CD14-positive monocyte (primary cell): Measurements from ENCODE around the gene RHO. TPM values are rescaled to one million over a fixed set of nuclear protein-coding genes. Genes with fewer than 3 reads are reported as not detected.

Source experiments
- DNase-seq, 3 donors: peaks; one replicate each; pipeline ENCODE4 v3.0.0-alpha.2; 2011 to 2022
- H2AFZ ChIP-seq: 2 replicates; pipeline ENCODE4 v1.6.0; 2012; ENCODE audit warnings: mild to moderate bottlenecking, low read depth, low read length, inconsistent platforms; ENCODE audit not compliant: insufficient read depth, poor library complexity, severe bottlenecking
- H3K27ac ChIP-seq, 2 donors: 1 replicate in 1 of 2; 2 replicates in 1 of 2; pipeline ENCODE4 v1.5.1; 2012 to 2013; ENCODE audit warnings: low read length in 2 of 2, control low read depth in 1 of 2, inconsistent platforms in 1 of 2, low read depth in 1 of 2, mild to moderate bottlenecking in 1 of 2
- H3K27me3 ChIP-seq, 2 donors: one replicate each; pipeline versions ENCODE4 v1.6.0 to v1.6.1; 2011 to 2013; ENCODE audit warnings: low read length in 2 of 2; ENCODE audit not compliant: control insufficient read depth in 2 of 2, insufficient read depth in 2 of 2
- H3K36me3 ChIP-seq, 2 donors: replicated peaks in 1 of 2; 1 replicate in 1 of 2; 2 replicates in 1 of 2; pipeline versions ENCODE4 v1.5.1 to v1.6.1; 2012 to 2013; ENCODE audit warnings: low read length in 2 of 2, control low read depth in 1 of 2, inconsistent platforms in 1 of 2, mild to moderate bottlenecking in 1 of 2; ENCODE audit not compliant: insufficient read depth in 2 of 2, control insufficient read depth in 1 of 2
- H3K4me1 ChIP-seq, 2 donors: 1 replicate in 1 of 2; 2 replicates in 1 of 2; pipeline versions ENCODE4 v1.5.1 to v1.6.1; 2012 to 2013; ENCODE audit warnings: low read length in 2 of 2, control low read depth in 1 of 2, inconsistent platforms in 1 of 2, mild to moderate bottlenecking in 1 of 2, moderate library complexity in 1 of 2; ENCODE audit not compliant: insufficient read depth in 2 of 2, control insufficient read depth in 1 of 2
- H3K4me2 ChIP-seq: replicated peaks from 2 replicates; pipeline ENCODE3; 2012; ENCODE audit warnings: low read length, moderate library complexity, mild to moderate bottlenecking; ENCODE audit not compliant: poor library complexity, severe bottlenecking; ENCODE audit errors: extremely low read depth
- H3K4me3 ChIP-seq, 3 experiments: fragments of 200-600 bp in 1 of 3; sonication (generic) in 1 of 3; replicated peaks in 1 of 3; 1 replicate in 2 of 3; 2 replicates in 1 of 3; pipeline ENCODE4 v1.5.1; 2011 to 2013; ENCODE audit warnings: low read length in 3 of 3, mild to moderate bottlenecking in 3 of 3, control low read depth in 2 of 3, low read depth in 2 of 3, inconsistent platforms in 1 of 3, moderate library complexity in 1 of 3
- H3K79me2 ChIP-seq: 2 replicates; pipeline ENCODE4 v1.6.0; 2012; ENCODE audit warnings: mild to moderate bottlenecking, control low read depth, inconsistent platforms, low read length, moderate library complexity; ENCODE audit not compliant: insufficient read depth
- H3K9ac ChIP-seq: 2 replicates; pipeline ENCODE4 v1.6.0; 2017; ENCODE audit warnings: low read length, mild to moderate bottlenecking; ENCODE audit not compliant: insufficient read depth, poor library complexity, severe bottlenecking
- H3K9me3 ChIP-seq, 2 donors: replicated peaks in 1 of 2; 1 replicate in 1 of 2; 2 replicates in 1 of 2; pipeline versions ENCODE4 v1.5.1 to v1.6.1; 2012 to 2013; ENCODE audit warnings: low read length in 2 of 2, control low read depth in 1 of 2; ENCODE audit not compliant: control insufficient read depth in 1 of 2, insufficient read depth in 1 of 2
- H4K20me1 ChIP-seq: 2 replicates; pipeline ENCODE4 v1.6.0; 2012; ENCODE audit warnings: mild to moderate bottlenecking, low read length, control low read depth, moderate library complexity; ENCODE audit not compliant: insufficient read depth
- H3K27ac Mint-ChIP-seq, 7 donors: one replicate each; pipeline ENCODE4 v1.8.0; 2020; ENCODE audit warnings: mild to moderate bottlenecking in 7 of 7, mixed read lengths in 7 of 7, moderate library complexity in 6 of 7, inconsistent platforms in 2 of 7
- H3K27me3 Mint-ChIP-seq, 3 donors: one replicate each; pipeline ENCODE4 v1.8.0; 2021 to 2022; ENCODE audit warnings: low read depth in 3 of 3, mild to moderate bottlenecking in 3 of 3, mixed read lengths in 3 of 3, moderate library complexity in 3 of 3, inconsistent platforms in 1 of 3
- H3K36me3 Mint-ChIP-seq, 2 donors: one replicate each; pipeline ENCODE4 v1.8.0; 2020; ENCODE audit warnings: mixed read lengths in 2 of 2, inconsistent platforms in 1 of 2, mild to moderate bottlenecking in 1 of 2
- H3K4me1 Mint-ChIP-seq: one replicate; pipeline ENCODE4 v1.8.0; 2020; ENCODE audit warnings: mild to moderate bottlenecking, mixed read lengths
- H3K4me3 Mint-ChIP-seq, 2 donors: one replicate each; pipeline ENCODE4 v1.8.0; 2020; ENCODE audit warnings: mild to moderate bottlenecking in 2 of 2, mixed read lengths in 2 of 2, moderate library complexity in 1 of 2
- H3K9me3 Mint-ChIP-seq, 7 donors: one replicate each; pipeline ENCODE4 v1.8.0; 2020 to 2022; ENCODE audit warnings: mixed read lengths in 7 of 7, mild to moderate bottlenecking in 6 of 7, moderate library complexity in 6 of 7, inconsistent platforms in 2 of 7
- WGBS: methylation state at CpG from one replicate; pipeline ENCODE4 v1.1.5; 2013; ENCODE audit warnings: missing lambda C conversion rate; ENCODE audit not compliant: insufficient coverage; 5-methylcytosine and 5-hydroxymethylcytosine counted together
- intact Hi-C, 2 donors: fragments of 100-400 bp; cut with micrococcal nuclease; formaldehyde crosslinking; loops; one replicate each; pipeline versions ENCODE4 v1.15.0 to v1.15.1; 2023
- polyA plus RNA-seq, 3 donors: library from polyadenylated mRNA; depleted of rRNA in 1 of 3; unstranded in 2 of 3; stranded (reverse) in 1 of 3; fragments of 300-500 nt in 2 of 3; fragments of >200 nt in 1 of 3; fragmentation: Illumina TruSeq in 2 of 3; gene quantifications; 1 replicate in 2 of 3; 2 replicates in 1 of 3; pipeline ENCODE4 v1.2.3, GENCODE V29; 2012 to 2021
- TF ChIP-seq, protein P1 (sequence below): fragments of 200-600 bp; IDR thresholded peaks from one replicate; pipeline ENCODE4 v1.8.0; 2022; ENCODE audit warnings: antibody characterized with exemption, mild to moderate bottlenecking

Gene RHO
- polyA plus RNA-seq, 3 donors = 0.03 TPM; not detected in 2

DNA sequence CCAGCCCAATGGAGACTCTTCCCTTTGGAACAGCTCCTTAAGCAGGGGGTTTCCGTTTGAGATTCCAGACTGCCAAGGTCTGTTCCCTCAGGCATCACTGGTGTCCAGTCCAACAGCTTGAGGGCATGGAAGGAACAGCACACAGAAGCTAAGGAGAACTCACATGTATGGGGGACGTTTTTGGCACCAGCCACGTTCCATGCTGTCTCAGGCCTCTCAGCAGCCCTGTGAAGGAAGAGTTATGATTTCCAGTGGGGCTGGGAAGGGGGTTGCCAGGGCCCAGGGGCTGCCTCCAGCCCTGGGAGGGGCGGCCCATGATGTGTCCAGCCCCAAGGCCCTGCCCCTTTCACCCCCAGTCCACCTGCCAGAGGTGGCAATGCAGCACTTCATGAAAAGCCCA lies 7.5 kb upstream of the RHO start:
- Histone ChIP-seq H2AFZ (no peak overlapping the region), H3K4me2 (no peak overlapping the region), H3K27ac (no peak overlapping the region), H3K36me3 (peaks cover 6 to 14% of the 10 kb centered on the region in 2 donors), H3K9ac (no peak overlapping the region), H3K9me3 (no peaks in the 10 kb centered on the region), H3K4me3 (no peak overlapping the region), H3K79me2 (no peaks in the 10 kb centered on the region), H3K27me3 (no peaks in the 10 kb centered on the region), H3K4me1 (peaks cover 30 to 31% of the 10 kb centered on the region in 2 donors), H4K20me1 (no peaks in the 10 kb centered on the region)
- Mint-ChIP-seq H3K9me3 (peaks cover 0 to 5% (median 0%) of the 10 kb centered on the region in 7 donors), H3K27me3 (peaks cover 0 to 3% (median 0%) of the 10 kb centered on the region in 3 donors), H3K4me3 (no peak overlapping the region), H3K27ac (no peak overlapping the region), H3K4me1 (peaks cover 30% of the 10 kb centered on the region), H3K36me3 (peaks cover 28 to 35% of the 10 kb centered on the region in 2 donors)
- WGBS = 85% methylated on average over 3 of the region's 4 CpGs
- DNase-seq = no peak
- TF ChIP-seq, protein P1, sequence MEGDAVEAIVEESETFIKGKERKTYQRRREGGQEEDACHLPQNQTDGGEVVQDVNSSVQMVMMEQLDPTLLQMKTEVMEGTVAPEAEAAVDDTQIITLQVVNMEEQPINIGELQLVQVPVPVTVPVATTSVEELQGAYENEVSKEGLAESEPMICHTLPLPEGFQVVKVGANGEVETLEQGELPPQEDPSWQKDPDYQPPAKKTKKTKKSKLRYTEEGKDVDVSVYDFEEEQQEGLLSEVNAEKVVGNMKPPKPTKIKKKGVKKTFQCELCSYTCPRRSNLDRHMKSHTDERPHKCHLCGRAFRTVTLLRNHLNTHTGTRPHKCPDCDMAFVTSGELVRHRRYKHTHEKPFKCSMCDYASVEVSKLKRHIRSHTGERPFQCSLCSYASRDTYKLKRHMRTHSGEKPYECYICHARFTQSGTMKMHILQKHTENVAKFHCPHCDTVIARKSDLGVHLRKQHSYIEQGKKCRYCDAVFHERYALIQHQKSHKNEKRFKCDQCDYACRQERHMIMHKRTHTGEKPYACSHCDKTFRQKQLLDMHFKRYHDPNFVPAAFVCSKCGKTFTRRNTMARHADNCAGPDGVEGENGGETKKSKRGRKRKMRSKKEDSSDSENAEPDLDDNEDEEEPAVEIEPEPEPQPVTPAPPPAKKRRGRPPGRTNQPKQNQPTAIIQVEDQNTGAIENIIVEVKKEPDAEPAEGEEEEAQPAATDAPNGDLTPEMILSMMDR = no peak
- intact Hi-C loops = no loop called here

DNA sequence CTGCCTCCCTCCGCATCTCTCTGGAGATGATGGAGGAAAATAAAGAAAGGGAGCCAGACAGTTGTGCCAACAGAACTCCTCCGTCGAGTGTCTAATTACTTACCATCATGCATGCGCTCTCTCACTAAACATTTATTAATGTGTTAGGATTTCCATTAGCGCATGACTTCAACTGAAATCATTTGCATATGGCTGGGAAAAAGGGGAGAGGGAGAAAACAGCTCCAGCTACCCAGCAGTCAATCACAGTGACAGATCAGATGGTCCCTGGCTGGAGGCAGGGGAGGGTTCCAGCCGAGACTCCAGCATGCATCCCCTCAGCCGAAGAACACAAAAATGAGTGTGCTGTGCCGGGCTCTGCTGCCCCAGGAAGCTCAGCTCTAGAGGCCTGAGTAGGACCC lies 6.8 kb upstream of the RHO start:
- no peak for DNase-seq
- no peaks in the 10 kb centered on the region for H3K79me2 ChIP-seq
- Mint-ChIP-seq H3K27ac (no peak overlapping the region), H3K4me1 (peaks cover 36% of the 10 kb centered on the region), H3K4me3 (no peak overlapping the region), H3K36me3 (peaks cover 21 to 28% of the 10 kb centered on the region in 2 donors), H3K9me3 (peaks cover 0 to 1% (median 0%) of the 10 kb centered on the region in 7 donors), H3K27me3 (peaks cover 0 to 3% (median 0%) of the 10 kb centered on the region in 3 donors)
- TF ChIP-seq, protein P1 = no peak
- H3K4me2 ChIP-seq = no peak overlapping the region
- peaks cover 4 to 7% of the 10 kb centered on the region in 2 donors for H3K36me3 ChIP-seq
- no peaks in the 10 kb centered on the region for H4K20me1 ChIP-seq
- WGBS = 96% methylated on average over 3 of the region's 8 CpGs
- intact Hi-C loops = no loop called here
- H3K9ac ChIP-seq = no peak overlapping the region
- no peaks in the 10 kb centered on the region for H3K9me3 ChIP-seq
- H3K27me3 ChIP-seq = no peaks in the 10 kb centered on the region
- H3K27ac ChIP-seq = no peak overlapping the region
- peaks cover 37% of the 10 kb centered on the region in 2 donors for H3K4me1 ChIP-seq
- no peak overlapping the region for H3K4me3 ChIP-seq
- H2AFZ ChIP-seq = no peak overlapping the region
